ENCODE results near the gene KCTD10.
"Not testable (repeated sequence)": the region's sequence is repeated elsewhere in the genome, so short reads cannot be mapped to it uniquely, and the experiment has no call there.

The KCTD10 gene

GRCh38 chr12:109493938-109494337 is 16.8 kb upstream of the KCTD10 start:
- no peak for DNase-seq

- DNase-seq = no peak
Observed at GRCh38 chr12:109493090-109493489, 16.0 kb upstream of the KCTD10 start.

- no peak for DNase-seq
Observed at GRCh38 chr12:109492371-109492770, 15.3 kb upstream of the KCTD10 start.

- no peak for DNase-seq
Observed at GRCh38 chr12:109491671-109492070, 14.6 kb upstream of the KCTD10 start.

- no peak for DNase-seq
Observed at GRCh38 chr12:109489955-109490565, 13.0 kb upstream of the KCTD10 start.

GRCh38 chr12:109489016-109489954 is 12.2 kb upstream of the KCTD10 start:
- DNase-seq = no peak

- no peak for DNase-seq
Observed at GRCh38 chr12:109488051-109488665, 11.1 kb upstream of the KCTD10 start.

GRCh38 chr12:109487181-109488050 is 10.3 kb upstream of the KCTD10 start:
- DNase-seq = no peak

GRCh38 chr12:109485201-109485600 is 8.1 kb upstream of the KCTD10 start:
- DNase-seq = no peak

GRCh38 chr12:109483346-109483745 is 6.2 kb upstream of the KCTD10 start:
- no peak for DNase-seq

GRCh38 chr12:109482894-109483293 is 5.8 kb upstream of the KCTD10 start:
- no peak for DNase-seq

GRCh38 chr12:109482491-109482890 is 5.4 kb upstream of the KCTD10 start:
- no peak for DNase-seq

- DNase-seq = no peak
Observed at GRCh38 chr12:109481863-109482262, 4.8 kb upstream of the KCTD10 start.

- DNase-seq = no peak
Observed at GRCh38 chr12:109480356-109480755, 3.3 kb upstream of the KCTD10 start.

- no peak for DNase-seq
Observed at GRCh38 chr12:109479761-109480160, 2.7 kb upstream of the KCTD10 start.

- DNase-seq = no peak
Observed at GRCh38 chr12:109477963-109478315, 839 bp upstream of the KCTD10 start.

GRCh38 chr12:109476807-109477184 is 304 bp downstream of the KCTD10 start:
- DNase-seq = no peak

- peak; percentile 30 for DNase-seq
Observed at GRCh38 chr12:109475993-109476806, 900 bp downstream of the KCTD10 start.

GRCh38 chr12:109475121-109475520 is 2.0 kb downstream of the KCTD10 start:
- no peak for DNase-seq

- not testable (repeated sequence) for DNase-seq
Observed at GRCh38 chr12:109473526-109474270, 3.4 kb downstream of the KCTD10 start.

- no peak for DNase-seq
Observed at GRCh38 chr12:109473006-109473405, 4.1 kb downstream of the KCTD10 start.
